ENCODE measurements around the gene TSPAN15.

GRCh38 chr10:69446229-69446628, 5.0 kb upstream of the TSPAN15 start:
- TF ChIP-seq CTCF (IDR thresholded peaks at IDR 0.05; ENCODE audit: low read length) (no peak), EZH2 (IDR thresholded peaks at IDR 0.05; ENCODE audit: borderline replicate concordance, low read length) (no peak)
